Cardiac fibroblast (primary cell): Measurements from ENCODE around the gene RAB11B.
A peak's percentile ranks its signal among the peaks of the same experiment; 100 is the strongest.
"Not testable (repeated sequence)": the region's sequence is repeated elsewhere in the genome, so short reads cannot be mapped to it uniquely, and the experiment has no call there.

Experiments
- DNase-seq, 2 donors: peaks; one replicate each; pipeline versions ENCODE4 v3.0.0 to v3.0.0-alpha.2; 2010; ENCODE audit warnings: low read depth in 2 of 2
- H3K4me3 ChIP-seq, 2 donors: replicated peaks in 1 of 2; 1 replicate in 1 of 2; 2 replicates in 1 of 2; pipeline ENCODE4 v1.5.1; 2011; ENCODE audit warnings: low read depth in 2 of 2, low read length in 2 of 2, mild to moderate bottlenecking in 2 of 2, moderate library complexity in 1 of 2
- TF ChIP-seq, protein P1 (sequence below): IDR thresholded peaks from one replicate; pipeline ENCODE4 v1.5.1; 2011; ENCODE audit warnings: low read depth, mild to moderate bottlenecking, low read length, inconsistent platforms

The RAB11B gene

DNA sequence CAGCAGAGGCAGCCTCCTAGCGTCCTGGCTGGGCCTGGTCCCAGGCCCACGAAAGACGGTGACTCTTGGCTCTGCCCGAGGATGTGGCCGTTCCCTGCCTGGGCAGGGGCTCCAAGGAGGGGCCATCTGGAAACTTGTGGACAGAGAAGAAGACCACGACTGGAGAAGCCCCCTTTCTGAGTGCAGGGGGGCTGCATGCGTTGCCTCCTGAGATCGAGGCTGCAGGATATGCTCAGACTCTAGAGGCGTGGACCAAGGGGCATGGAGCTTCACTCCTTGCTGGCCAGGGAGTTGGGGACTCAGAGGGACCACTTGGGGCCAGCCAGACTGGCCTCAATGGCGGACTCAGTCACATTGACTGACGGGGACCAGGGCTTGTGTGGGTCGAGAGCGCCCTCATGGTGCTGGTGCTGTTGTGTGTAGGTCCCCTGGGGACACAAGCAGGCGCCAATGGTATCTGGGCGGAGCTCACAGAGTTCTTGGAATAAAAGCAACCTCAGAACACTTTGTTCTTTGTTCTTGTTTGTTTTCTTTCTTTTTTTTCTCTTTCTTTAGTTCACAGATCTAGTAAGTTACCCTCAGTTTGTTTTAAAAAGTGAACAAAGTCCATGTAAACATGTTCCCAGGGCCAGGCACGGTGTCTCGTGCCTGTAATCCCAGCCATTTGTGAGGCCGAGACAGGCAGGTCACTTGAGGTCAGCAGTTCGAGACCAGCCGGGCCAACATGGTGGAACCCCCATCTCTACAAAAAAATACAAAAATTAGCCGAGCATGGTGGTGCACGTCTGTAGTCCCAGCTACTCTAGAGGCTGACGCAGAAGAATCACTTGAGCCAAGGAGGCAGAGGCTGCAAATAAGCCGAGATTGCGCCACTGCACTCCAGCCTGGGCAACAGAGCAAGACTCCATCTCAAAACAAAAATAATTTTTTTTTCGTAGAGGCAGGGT lies 16.0 kb upstream of the RAB11B start:
- TF ChIP-seq, protein P1, sequence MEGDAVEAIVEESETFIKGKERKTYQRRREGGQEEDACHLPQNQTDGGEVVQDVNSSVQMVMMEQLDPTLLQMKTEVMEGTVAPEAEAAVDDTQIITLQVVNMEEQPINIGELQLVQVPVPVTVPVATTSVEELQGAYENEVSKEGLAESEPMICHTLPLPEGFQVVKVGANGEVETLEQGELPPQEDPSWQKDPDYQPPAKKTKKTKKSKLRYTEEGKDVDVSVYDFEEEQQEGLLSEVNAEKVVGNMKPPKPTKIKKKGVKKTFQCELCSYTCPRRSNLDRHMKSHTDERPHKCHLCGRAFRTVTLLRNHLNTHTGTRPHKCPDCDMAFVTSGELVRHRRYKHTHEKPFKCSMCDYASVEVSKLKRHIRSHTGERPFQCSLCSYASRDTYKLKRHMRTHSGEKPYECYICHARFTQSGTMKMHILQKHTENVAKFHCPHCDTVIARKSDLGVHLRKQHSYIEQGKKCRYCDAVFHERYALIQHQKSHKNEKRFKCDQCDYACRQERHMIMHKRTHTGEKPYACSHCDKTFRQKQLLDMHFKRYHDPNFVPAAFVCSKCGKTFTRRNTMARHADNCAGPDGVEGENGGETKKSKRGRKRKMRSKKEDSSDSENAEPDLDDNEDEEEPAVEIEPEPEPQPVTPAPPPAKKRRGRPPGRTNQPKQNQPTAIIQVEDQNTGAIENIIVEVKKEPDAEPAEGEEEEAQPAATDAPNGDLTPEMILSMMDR = no peak
- DNase-seq = peak in 1 of 2 donors; percentile 60
- no peak overlapping the region for H3K4me3 ChIP-seq

DNA sequence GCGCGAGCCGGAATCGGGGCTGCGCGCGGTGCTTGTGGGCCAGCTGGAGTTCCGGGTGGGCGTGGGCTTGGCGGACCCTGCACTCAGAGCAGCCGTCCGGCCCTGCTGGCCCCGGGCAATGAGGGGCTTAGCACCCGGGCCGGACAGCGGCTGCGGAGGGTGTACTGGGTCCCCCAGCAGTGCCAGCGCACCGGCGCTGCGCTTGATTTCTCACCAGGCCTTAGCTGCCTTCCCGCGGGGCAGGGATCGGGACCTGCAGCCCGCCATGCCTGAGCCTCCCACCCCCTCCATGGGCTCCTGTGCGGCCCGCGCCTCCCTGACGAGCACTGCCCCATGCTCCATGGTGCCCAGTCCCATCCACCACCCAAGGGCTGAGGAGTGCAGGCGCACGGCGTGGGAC lies 14.4 kb upstream of the RAB11B start:
- H3K4me3 ChIP-seq, DNase-seq: not testable (repeated sequence)

DNA sequence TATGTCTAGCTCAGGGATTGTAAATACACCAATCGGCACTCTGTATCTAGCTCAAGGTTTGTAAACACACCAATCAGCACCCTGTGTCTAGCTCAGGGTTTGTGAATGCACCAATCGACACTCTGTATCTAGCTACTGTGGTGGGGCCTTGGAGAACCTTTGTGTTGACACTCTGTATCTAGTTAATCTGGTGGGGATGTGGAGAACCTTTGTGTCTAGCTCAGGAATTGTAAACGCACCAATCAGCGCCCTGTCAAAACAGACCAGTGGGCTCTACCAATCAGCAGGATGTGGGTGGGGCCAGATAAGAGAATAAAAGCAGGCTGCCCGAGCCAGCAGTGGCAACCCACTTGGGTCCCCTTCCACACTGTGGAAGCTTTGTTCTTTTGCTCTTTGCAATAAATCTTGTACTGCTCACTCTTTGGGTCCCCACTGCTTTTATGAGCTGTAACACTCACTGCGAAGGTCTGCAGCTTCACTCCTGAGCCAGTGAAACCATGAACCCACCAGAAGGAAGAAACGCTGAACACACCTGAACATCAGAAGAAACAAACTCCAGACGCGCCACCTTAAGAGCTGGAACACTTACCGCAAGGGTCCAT lies 13.7 kb upstream of the RAB11B start:
- not testable (repeated sequence) for H3K4me3 ChIP-seq, DNase-seq

DNA sequence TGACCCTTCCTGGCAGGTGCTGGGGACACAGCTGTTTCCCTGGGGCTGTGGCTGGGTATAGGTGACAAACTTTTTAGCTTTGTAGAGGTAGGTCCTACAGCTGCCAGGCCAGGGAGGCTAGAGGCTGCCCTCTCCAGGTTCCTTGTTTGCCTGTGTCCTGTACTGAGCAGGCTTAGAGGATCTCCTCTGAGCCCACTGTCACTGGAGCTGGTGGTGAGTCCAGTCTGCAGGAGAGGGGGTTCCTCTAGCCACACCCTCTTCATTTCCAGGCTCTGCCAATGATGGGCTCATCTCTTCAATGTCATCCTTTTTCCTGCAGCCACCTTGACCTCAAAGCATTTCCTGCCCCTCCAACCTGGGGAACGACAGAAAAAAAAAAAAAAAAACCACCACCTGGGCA lies 12.6 kb upstream of the RAB11B start:
- DNase-seq = no peak
- no peak overlapping the region for H3K4me3 ChIP-seq
- TF ChIP-seq, protein P1 = no peak

DNA sequence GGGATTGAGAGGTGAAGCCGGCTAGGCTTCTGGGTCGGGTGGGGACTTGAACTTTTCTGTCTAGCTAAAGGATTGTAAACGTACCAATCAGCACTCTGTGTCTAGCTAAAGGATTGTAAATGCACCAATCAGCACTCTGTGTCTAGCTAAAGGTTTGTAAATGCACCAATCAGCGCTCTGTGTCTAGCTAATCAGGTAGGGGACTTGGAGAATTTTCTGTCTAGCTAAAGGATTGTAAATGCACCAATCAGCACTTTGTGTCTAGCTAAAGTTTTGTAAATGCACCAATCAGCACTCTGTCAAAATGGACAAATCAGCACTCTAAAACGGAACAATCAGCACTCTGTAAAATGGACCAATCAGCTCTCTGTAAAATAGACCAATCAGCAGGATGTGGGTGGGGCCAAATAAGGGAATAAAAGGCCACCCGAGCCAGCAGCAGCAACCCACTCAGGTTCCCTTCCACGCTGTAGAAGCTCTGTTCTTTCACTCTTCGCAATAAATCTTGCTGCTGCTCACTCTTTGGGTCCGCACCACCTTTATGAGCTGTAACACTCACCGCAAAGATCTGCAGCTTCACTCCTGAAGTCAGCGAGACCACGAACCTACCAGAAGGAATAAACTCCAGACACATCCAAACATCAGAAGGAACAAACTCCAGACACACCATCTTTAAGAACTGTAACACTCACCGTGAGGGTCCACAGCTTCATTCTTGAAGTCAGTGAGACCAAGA lies 10.8 kb upstream of the RAB11B start:
- not testable (repeated sequence) for H3K4me3 ChIP-seq, DNase-seq

DNA sequence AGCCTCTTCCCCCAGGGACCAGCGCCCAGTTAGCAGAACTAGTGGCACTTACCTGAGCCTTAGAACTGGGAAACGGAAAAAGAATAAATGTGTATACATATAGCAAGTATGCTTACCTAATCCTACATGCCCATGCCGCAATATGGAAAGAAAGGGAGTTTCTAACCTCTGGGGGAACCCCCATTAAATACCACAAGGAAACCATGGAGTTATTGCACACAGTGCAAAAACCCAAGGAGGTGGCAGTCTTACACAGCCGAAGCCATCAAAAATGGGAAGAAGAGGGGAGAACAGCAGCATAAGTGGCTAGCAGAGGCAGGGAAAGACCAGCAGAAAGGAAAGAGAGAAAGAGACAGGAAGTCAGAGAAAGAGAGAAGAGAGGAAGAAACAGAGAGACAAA lies 5.6 kb upstream of the RAB11B start:
- H3K4me3 ChIP-seq = not testable (repeated sequence)

DNA sequence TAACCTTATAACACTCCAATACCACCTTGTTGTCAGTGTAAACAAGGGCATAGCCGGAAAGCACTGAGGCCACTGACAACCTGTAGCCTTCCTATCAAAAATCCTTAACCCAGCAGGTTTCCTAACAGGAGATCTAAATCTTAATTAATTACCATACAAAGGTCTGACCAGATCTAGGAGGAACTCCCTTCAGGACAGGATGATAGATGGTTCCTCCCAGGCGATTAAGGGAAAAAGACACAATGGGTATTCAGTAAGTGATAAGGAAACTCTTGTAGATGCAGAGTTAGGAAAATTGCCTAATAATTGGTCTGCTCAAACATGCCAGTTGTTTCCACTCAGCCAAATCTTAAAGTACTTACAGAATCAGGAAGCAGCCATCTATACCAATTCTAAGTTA lies 5.1 kb upstream of the RAB11B start:
- not testable (repeated sequence) for DNase-seq, H3K4me3 ChIP-seq

More for the DNA sequence above, 5.6 kb upstream of the RAB11B start:
- DNase-seq = not testable (repeated sequence)

DNA sequence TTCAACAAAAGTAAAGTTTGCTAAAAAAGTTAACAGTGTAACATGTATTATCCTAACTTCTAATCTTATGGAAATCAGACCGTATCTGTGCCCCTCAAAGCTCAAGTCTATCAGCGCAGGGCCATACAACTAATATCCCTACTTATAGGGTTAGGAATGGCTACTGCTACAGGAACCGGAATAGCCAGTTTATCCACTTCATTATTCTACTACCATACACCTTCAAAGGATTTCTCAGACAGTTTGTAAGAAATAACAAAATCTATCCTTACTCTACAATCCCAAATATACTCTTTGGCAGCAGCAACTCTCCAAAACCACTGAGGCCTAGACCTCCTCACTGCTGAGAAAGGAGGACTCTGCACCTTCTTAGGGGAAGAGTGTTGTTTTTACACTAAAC lies 4.6 kb upstream of the RAB11B start:
- not testable (repeated sequence) for DNase-seq, H3K4me3 ChIP-seq

DNA sequence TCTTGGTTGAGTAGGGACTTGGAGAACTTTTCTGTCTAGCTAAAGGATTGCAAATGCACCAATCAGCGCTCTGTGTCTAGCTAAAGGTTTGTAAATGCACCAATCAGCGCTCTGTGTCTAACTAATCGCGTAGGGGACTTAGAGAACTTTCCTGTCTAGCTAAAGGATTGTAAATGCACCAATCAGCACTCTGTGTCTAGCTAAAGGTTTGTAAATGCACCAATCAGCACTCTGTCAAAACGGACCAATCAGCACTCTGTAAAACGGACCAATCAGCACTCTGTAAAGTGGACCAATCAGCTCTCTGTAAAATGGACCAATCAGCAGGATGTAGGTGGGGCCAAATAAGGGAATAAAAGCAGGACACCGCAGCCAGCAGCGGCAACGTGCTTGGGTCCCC lies 3.7 kb upstream of the RAB11B start:
- not testable (repeated sequence) for DNase-seq, H3K4me3 ChIP-seq

DNA sequence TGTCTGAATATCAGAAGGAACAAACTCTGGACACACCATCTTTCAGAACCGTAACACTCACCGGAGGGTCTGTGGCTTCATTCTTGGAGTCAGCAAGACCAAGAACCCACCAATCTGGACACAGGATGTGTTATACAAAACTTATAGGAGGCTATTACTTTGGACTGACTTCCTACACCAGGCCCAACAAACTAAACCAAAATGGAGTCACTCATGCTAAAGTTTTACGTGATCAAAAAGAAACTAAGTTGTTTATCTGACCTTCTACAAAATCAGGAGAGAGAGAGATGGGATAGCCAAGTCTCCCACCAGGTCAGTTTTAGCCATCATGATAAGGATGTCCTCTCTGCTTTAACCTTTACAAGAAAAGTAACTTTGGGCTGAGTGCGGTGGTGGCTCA lies 3.2 kb upstream of the RAB11B start:
- TF ChIP-seq, protein P1 = no peak
- no peak for DNase-seq
- no peak overlapping the region for H3K4me3 ChIP-seq
